Peyer's patch (tissue), 4 donors: ENCODE results near the gene HBEGF.

Experiments
- CTCF ChIP-seq, 6 experiments: fragments of 450-650 bp in 4 of 6; fragments of 200-600 bp in 2 of 6; sonication (generic) in 1 of 6; IDR thresholded peaks; one replicate each; pipeline ENCODE4 v1.5.1; 2017 to 2019; ENCODE audit warnings: antibody characterized with exemption in 6 of 6, mild to moderate bottlenecking in 3 of 6, moderate library complexity in 1 of 6
- POLR2A ChIP-seq, 2 donors: fragments of 450-650 bp; IDR thresholded peaks; one replicate each; pipeline ENCODE4 v1.5.1; 2017; ENCODE audit warnings: antibody characterized with exemption in 2 of 2, mild to moderate bottlenecking in 2 of 2, moderate library complexity in 2 of 2

GRCh38 chr5:140346348-140347221 lies at the start of gene HBEGF:
- TF ChIP-seq POLR2A (IDR thresholded peaks at IDR 0.05), result peak; percentile 87 to 95
- TF ChIP-seq CTCF (IDR thresholded peaks at IDR 0.05), result peak in 4 of 6 experiments; percentile 24 to 56 (median 46)
